Heart left ventricle (tissue), 13 donors: ENCODE results near the gene GREM1.

ENCODE experiments used
- POLR2A ChIP-seq, 2 donors: fragments of 450-650 bp; IDR thresholded peaks; one replicate each; pipeline ENCODE4 v1.6.1; 2017; ENCODE audit warnings: antibody characterized with exemption in 2 of 2, mild to moderate bottlenecking in 2 of 2, moderate library complexity in 2 of 2
- TF ChIP-seq, protein P1 (sequence below), 12 donors: fragments of 200-600 bp; sonication (generic) in 4 of 12; IDR thresholded peaks; one replicate each; pipeline versions ENCODE4 v1.5.0 to v1.8.0; 2018 to 2022; ENCODE audit warnings: antibody characterized with exemption in 12 of 12, mild to moderate bottlenecking in 5 of 12
- donor health status: ischemic (EF 13 %, LVEDD 7.1; RV severe dilation, severe dysfunction).
- donor health status: DM: no; HTN: yes; CAD: no.
- donor health status: DM: no; HTN: no; CAD: no.
- donor health status: ischemic (EF 25% LVEDD 6.9; RV normal size, moderate dysfunction).
- donor health status: ischemic (EF 25% LVEDD 5.7; RV mildly dilated, moderate dysfunction).
- donor health status: ischemic (EF 35%, LVEDD 5.7; RV mildly dilated, moderate dysfunction).
- donor health status: nonischemic (EF 11% LVEDD 7.7; RV severe dilation, severe dysfunction).
- donor health status: DM: yes; HTN: yes; CAD: no.
- donor health status: PGD.
- donor health status: ischemic (EF 29% LVEDD 5.4; RV normal size, mild dysfunction).
- donor health status: nonischemic (EF 23%, LVEDD 6.1; RV moderate dilation, normal function).

DNA sequence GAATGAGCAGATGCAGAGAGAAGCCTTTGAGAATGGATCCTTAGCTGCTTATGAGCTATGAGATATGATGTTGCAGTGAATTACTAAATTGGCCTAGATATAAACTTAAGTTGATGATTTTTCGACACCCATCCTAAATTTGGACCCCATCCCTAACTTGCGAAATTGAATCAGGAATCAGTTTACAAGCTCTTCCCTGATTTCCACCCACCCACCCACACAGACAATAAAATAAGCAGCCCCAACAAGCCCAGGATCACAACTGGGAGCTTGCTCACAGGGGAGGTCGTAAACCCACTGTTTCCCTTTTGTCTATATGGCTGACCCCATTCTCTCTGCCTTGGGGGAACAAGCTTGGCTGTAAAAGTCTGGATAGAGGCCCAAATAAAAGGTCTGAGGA, 57.3 kb downstream of the GREM1 start:
- TF ChIP-seq POLR2A (IDR thresholded peaks at IDR 0.05), result no peak
- TF ChIP-seq, protein P1, sequence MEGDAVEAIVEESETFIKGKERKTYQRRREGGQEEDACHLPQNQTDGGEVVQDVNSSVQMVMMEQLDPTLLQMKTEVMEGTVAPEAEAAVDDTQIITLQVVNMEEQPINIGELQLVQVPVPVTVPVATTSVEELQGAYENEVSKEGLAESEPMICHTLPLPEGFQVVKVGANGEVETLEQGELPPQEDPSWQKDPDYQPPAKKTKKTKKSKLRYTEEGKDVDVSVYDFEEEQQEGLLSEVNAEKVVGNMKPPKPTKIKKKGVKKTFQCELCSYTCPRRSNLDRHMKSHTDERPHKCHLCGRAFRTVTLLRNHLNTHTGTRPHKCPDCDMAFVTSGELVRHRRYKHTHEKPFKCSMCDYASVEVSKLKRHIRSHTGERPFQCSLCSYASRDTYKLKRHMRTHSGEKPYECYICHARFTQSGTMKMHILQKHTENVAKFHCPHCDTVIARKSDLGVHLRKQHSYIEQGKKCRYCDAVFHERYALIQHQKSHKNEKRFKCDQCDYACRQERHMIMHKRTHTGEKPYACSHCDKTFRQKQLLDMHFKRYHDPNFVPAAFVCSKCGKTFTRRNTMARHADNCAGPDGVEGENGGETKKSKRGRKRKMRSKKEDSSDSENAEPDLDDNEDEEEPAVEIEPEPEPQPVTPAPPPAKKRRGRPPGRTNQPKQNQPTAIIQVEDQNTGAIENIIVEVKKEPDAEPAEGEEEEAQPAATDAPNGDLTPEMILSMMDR (IDR thresholded peaks at IDR 0.05), result no peak
